Naive thymus-derived CD4-positive, alpha-beta T cell (primary cell): ENCODE measurements around the gene FILIP1L. TPM values are rescaled to one million over a fixed set of nuclear protein-coding genes. Genes with fewer than 3 reads are reported as not detected.

ENCODE experiments used
- ATAC-seq: fragments of 150-1000 bp; cut with Tn5 transposase; 2 replicates; pipeline ENCODE4 v1.10.0; 2021; ENCODE audit warnings: mild to moderate bottlenecking, moderate library complexity
- CTCF ChIA-PET: fragments of 350-600 bp; sonication (Branson Sonifier 250); formaldehyde crosslinking; loops from one replicate; lab custom pipeline; 2021; ENCODE audit warnings: antibody characterized with exemption; lab: Charles Lee
- POLR2A ChIA-PET: fragments of 350-600 bp; sonication (Branson Sonifier 250); formaldehyde crosslinking; loops from one replicate; lab custom pipeline; 2021; ENCODE audit warnings: antibody characterized with exemption, inconsistent platforms; lab: Charles Lee
- DNase-seq, 9 donors: peaks; one replicate each; pipeline versions ENCODE4 v3.0.0 to v3.0.0-alpha.2; 2020 to 2022; ENCODE audit warnings: mixed read lengths in 1 of 9
- H3K27ac ChIP-seq: one replicate; pipeline ENCODE4 v1.7.0; 2013; ENCODE audit warnings: mild to moderate bottlenecking, low read depth, low read length, moderate library complexity
- H3K27me3 ChIP-seq, 2 donors: one replicate each; pipeline ENCODE4 v1.7.0; 2013; ENCODE audit warnings: low read length in 2 of 2, mild to moderate bottlenecking in 2 of 2, moderate library complexity in 2 of 2; ENCODE audit not compliant: control insufficient read depth in 2 of 2, insufficient read depth in 2 of 2
- H3K36me3 ChIP-seq, 3 experiments: 1 replicate in 2 of 3; 2 replicates in 1 of 3; pipeline ENCODE4 v1.7.0; 2013; ENCODE audit warnings: low read length in 3 of 3, mild to moderate bottlenecking in 3 of 3, moderate library complexity in 1 of 3; ENCODE audit not compliant: insufficient read depth in 3 of 3, control insufficient read depth in 2 of 3
- H3K4me1 ChIP-seq, 2 donors: one replicate each; pipeline ENCODE4 v1.7.0; 2013; ENCODE audit warnings: low read length in 2 of 2, mild to moderate bottlenecking in 2 of 2, moderate library complexity in 1 of 2; ENCODE audit not compliant: control insufficient read depth in 2 of 2, insufficient read depth in 2 of 2
- H3K4me3 ChIP-seq: 2 replicates; pipeline ENCODE4 v1.7.0; 2013; ENCODE audit warnings: mild to moderate bottlenecking, low read length
- H3K9me3 ChIP-seq, 3 experiments: 1 replicate in 2 of 3; 2 replicates in 1 of 3; pipeline ENCODE4 v1.7.0; 2013; ENCODE audit warnings: low read length in 3 of 3; ENCODE audit not compliant: control insufficient read depth in 2 of 3
- H3K27ac Mint-ChIP-seq, 9 donors: one replicate each; pipeline ENCODE4 v1.8.0; 2020 to 2022; ENCODE audit warnings: mixed read lengths in 9 of 9, mild to moderate bottlenecking in 8 of 9, moderate library complexity in 5 of 9, inconsistent platforms in 2 of 9
- H3K27me3 Mint-ChIP-seq, 5 donors: one replicate each; pipeline ENCODE4 v1.8.0; 2021 to 2022; ENCODE audit warnings: mixed read lengths in 5 of 5, mild to moderate bottlenecking in 1 of 5
- H3K36me3 Mint-ChIP-seq, 5 donors: one replicate each; pipeline ENCODE4 v1.8.0; 2020 to 2022; ENCODE audit warnings: mixed read lengths in 5 of 5, mild to moderate bottlenecking in 3 of 5, inconsistent platforms in 1 of 5
- H3K4me1 Mint-ChIP-seq, 7 donors: one replicate each; pipeline ENCODE4 v1.8.0; 2020 to 2022; ENCODE audit warnings: mixed read lengths in 7 of 7, mild to moderate bottlenecking in 3 of 7, inconsistent platforms in 1 of 7
- H3K4me3 Mint-ChIP-seq, 10 donors: one replicate each; pipeline ENCODE4 v1.8.0; 2020 to 2022; ENCODE audit warnings: mild to moderate bottlenecking in 10 of 10, mixed read lengths in 10 of 10, moderate library complexity in 6 of 10, inconsistent platforms in 2 of 10
- H3K9me3 Mint-ChIP-seq, 11 donors: one replicate each; pipeline ENCODE4 v1.8.0; 2020 to 2022; ENCODE audit warnings: mixed read lengths in 11 of 11, mild to moderate bottlenecking in 4 of 11, inconsistent platforms in 1 of 11, moderate library complexity in 1 of 11
- intact Hi-C, 2 donors: fragments of 100-400 bp; cut with micrococcal nuclease; formaldehyde crosslinking; loops; one replicate each; pipeline ENCODE4 v1.15.1; 2023
- polyA plus RNA-seq, 2 donors: library from polyadenylated mRNA; unstranded; fragments of 300-500 nt; fragmentation: Illumina TruSeq; gene quantifications; one replicate each; pipeline ENCODE4 v1.2.3, GENCODE V29; 2021
- total RNA-seq, 6 experiments: library from RNA in 5 of 6; stranded (reverse) in 5 of 6; gene quantifications; 1 replicate in 5 of 6; 2 replicates in 1 of 6; pipeline ENCODE4 v1.2.3 and lab custom pipeline; 2021 to 2026

The FILIP1L gene
- total and polyA plus RNA-seq, 7 experiments from 2014 or later: 0.13 to 6.7 (median 0.39) TPM; not detected in 2

GRCh38 chr3:100108464-100109079 lies 5.7 kb downstream of the FILIP1L start:
- no peaks in the 10 kb centered on the region for H3K27me3 ChIP-seq
- no peaks in the 10 kb centered on the region for H3K4me1 ChIP-seq
- H3K4me3 Mint-ChIP-seq: no peak overlapping the region
- H3K36me3 Mint-ChIP-seq: peaks cover 0 to 27% (median 15%) of the 10 kb centered on the region in 5 donors
- H3K27ac Mint-ChIP-seq: no peak overlapping the region
- DNase-seq: no peak
- H3K4me1 Mint-ChIP-seq: peaks cover 0 to 39% (median 0%) of the 10 kb centered on the region in 7 donors
- intact Hi-C loops: no loop called here
- no peak overlapping the region for H3K4me3 ChIP-seq
- no peaks in the 10 kb centered on the region for H3K9me3 ChIP-seq
- H3K27me3 Mint-ChIP-seq: no peaks in the 10 kb centered on the region
- H3K36me3 ChIP-seq: no peaks in the 10 kb centered on the region
- POLR2A ChIA-PET: no interaction called here
- no peak overlapping the region for H3K27ac ChIP-seq
- CTCF ChIA-PET: no interaction called here
- H3K9me3 Mint-ChIP-seq: peaks cover 0 to 2% (median 0%) of the 10 kb centered on the region in 11 donors
- ATAC-seq: no peak

GRCh38 chr3:100107221-100107814 lies 7.0 kb downstream of the FILIP1L start:
- POLR2A ChIA-PET: no interaction called here
- Histone ChIP-seq H3K4me3 (no peak overlapping the region), H3K27ac (no peak overlapping the region), H3K36me3 (no peaks in the 10 kb centered on the region), H3K9me3 (no peaks in the 10 kb centered on the region), H3K4me1 (no peaks in the 10 kb centered on the region), H3K27me3 (no peaks in the 10 kb centered on the region)
- CTCF ChIA-PET: no interaction called here
- Mint-ChIP-seq H3K36me3 (peaks cover 0 to 33% (median 24%) of the 10 kb centered on the region in 5 donors), H3K4me1 (peaks cover 0 to 41% (median 0%) of the 10 kb centered on the region in 7 donors), H3K4me3 (no peak overlapping the region), H3K9me3 (peaks cover 0 to 2% (median 0%) of the 10 kb centered on the region in 11 donors), H3K27me3 (no peaks in the 10 kb centered on the region), H3K27ac (no peak overlapping the region)
- DNase-seq (no peak), ATAC-seq (no peak)
- intact Hi-C loops: no loop called here

- H3K36me3 ChIP-seq: no peaks in the 10 kb centered on the region
- ChIA-PET CTCF (no interaction called here), POLR2A (no interaction called here)
- no peak overlapping the region for H3K27ac ChIP-seq
- DNase-seq (no peak), ATAC-seq (no peak)
- Mint-ChIP-seq H3K27me3 (no peaks in the 10 kb centered on the region), H3K9me3 (peaks cover 0 to 2% (median 0%) of the 10 kb centered on the region in 11 donors), H3K4me1 (peaks cover 0 to 41% (median 0%) of the 10 kb centered on the region in 7 donors), H3K27ac (no peak overlapping the region), H3K4me3 (no peak overlapping the region), H3K36me3 (peaks cover 0 to 34% (median 24%) of the 10 kb centered on the region in 5 donors)
- no peaks in the 10 kb centered on the region for H3K4me1 ChIP-seq
- intact Hi-C loops: no loop called here
- H3K4me3 ChIP-seq: no peak overlapping the region
- H3K9me3 ChIP-seq: no peaks in the 10 kb centered on the region
- H3K27me3 ChIP-seq: no peaks in the 10 kb centered on the region
These were observed 7.7 kb downstream of the FILIP1L start for GRCh38 chr3:100106531-100107141.

- peaks cover 2 to 35% (median 27%) of the 10 kb centered on the region in 5 donors for H3K36me3 Mint-ChIP-seq
- H3K4me3 ChIP-seq: no peak overlapping the region
- H3K9me3 Mint-ChIP-seq: peaks cover 0 to 4% (median 2%) of the 10 kb centered on the region in 11 donors
- H3K4me1 ChIP-seq: no peaks in the 10 kb centered on the region
- intact Hi-C loops: no loop called here
- H3K9me3 ChIP-seq: no peaks in the 10 kb centered on the region
- H3K27ac Mint-ChIP-seq: peak overlapping the region in 1 of 9 donors; percentile 80
- H3K27me3 ChIP-seq: no peaks in the 10 kb centered on the region
- H3K27me3 Mint-ChIP-seq: no peaks in the 10 kb centered on the region
- ChIA-PET POLR2A (no interaction called here), CTCF (no interaction called here)
- no peak overlapping the region for H3K27ac ChIP-seq
- no peak overlapping the region for H3K4me3 Mint-ChIP-seq
- ATAC-seq: no peak
- peaks cover 0 to 41% (median 0%) of the 10 kb centered on the region in 7 donors for H3K4me1 Mint-ChIP-seq
- DNase-seq: no peak
- no peaks in the 10 kb centered on the region for H3K36me3 ChIP-seq
These were observed 8.2 kb downstream of the FILIP1L start for GRCh38 chr3:100106094-100106493.

GRCh38 chr3:100105501-100105900 lies 8.8 kb downstream of the FILIP1L start:
- Mint-ChIP-seq H3K4me1 (peaks cover 0 to 38% (median 0%) of the 10 kb centered on the region in 7 donors), H3K27me3 (no peaks in the 10 kb centered on the region), H3K4me3 (no peak overlapping the region), H3K36me3 (peaks cover 4 to 40% (median 30%) of the 10 kb centered on the region in 5 donors), H3K27ac (peak overlapping the region in 1 of 9 donors; percentile 80), H3K9me3 (peaks cover 0 to 7% (median 3%) of the 10 kb centered on the region in 11 donors)
- H3K4me3 ChIP-seq: no peak overlapping the region
- no peaks in the 10 kb centered on the region for H3K36me3 ChIP-seq
- H3K4me1 ChIP-seq: no peaks in the 10 kb centered on the region
- ATAC-seq (no peak), DNase-seq (no peak)
- H3K9me3 ChIP-seq: no peaks in the 10 kb centered on the region
- ChIA-PET POLR2A (no interaction called here), CTCF (interaction anchor here (1.4 kb wide), 1 partner anchor 37 kb away, joined by 4 read pairs; no protein-coding TSS in a partner anchor)
- no peak overlapping the region for H3K27ac ChIP-seq
- no peaks in the 10 kb centered on the region for H3K27me3 ChIP-seq
- intact Hi-C loops: no loop called here

- Histone ChIP-seq H3K4me1 (no peaks in the 10 kb centered on the region), H3K9me3 (no peaks in the 10 kb centered on the region), H3K36me3 (no peaks in the 10 kb centered on the region), H3K4me3 (no peak overlapping the region), H3K27me3 (no peaks in the 10 kb centered on the region), H3K27ac (no peak overlapping the region)
- DNase-seq: no peak
- ChIA-PET POLR2A (no interaction called here), CTCF (interaction anchor here (1.4 kb wide), 1 partner anchor 36 kb away, joined by 4 read pairs; no protein-coding TSS in a partner anchor)
- no peaks in the 10 kb centered on the region for H3K27me3 Mint-ChIP-seq
- no peak for ATAC-seq
- intact Hi-C loops: no loop called here
- H3K36me3 Mint-ChIP-seq: peaks cover 4 to 40% (median 30%) of the 10 kb centered on the region in 5 donors
- H3K27ac Mint-ChIP-seq: peak overlapping the region in 1 of 9 donors; percentile 80
- peaks cover 0 to 10% (median 3%) of the 10 kb centered on the region in 11 donors for H3K9me3 Mint-ChIP-seq
- no peak overlapping the region for H3K4me3 Mint-ChIP-seq
- peaks cover 0 to 38% (median 0%) of the 10 kb centered on the region in 7 donors for H3K4me1 Mint-ChIP-seq
These were observed 9.4 kb downstream of the FILIP1L start for GRCh38 chr3:100104817-100105413.
